Left ventricle myocardium inferior (tissue), 1 donor: ENCODE measurements around the gene AP2S1. TPM values are rescaled to one million over a fixed set of nuclear protein-coding genes. Genes with fewer than 3 reads are reported as not detected.

Experiments used
- DNase-seq: peaks from one replicate; pipeline ENCODE4 v3.0.0-alpha.2; 2020
- H3K27ac ChIP-seq: fragments of 200-600 bp; replicated peaks from 2 replicates; pipeline ENCODE4 v1.8.0; 2021
- H3K27me3 ChIP-seq: fragments of 200-600 bp; 2 replicates; pipeline ENCODE4 v1.8.0; 2021; ENCODE audit warnings: low read depth
- H3K36me3 ChIP-seq: fragments of 200-600 bp; 2 replicates; pipeline ENCODE4 v1.8.0; 2021
- H3K4me1 ChIP-seq: fragments of 200-600 bp; 2 replicates; pipeline ENCODE4 v1.8.0; 2021
- H3K4me3 ChIP-seq: fragments of 200-600 bp; 2 replicates; pipeline ENCODE4 v1.8.0; 2021; ENCODE audit warnings: mild to moderate bottlenecking, moderate library complexity
- H3K9me3 ChIP-seq: fragments of 200-600 bp; replicated peaks from 2 replicates; pipeline ENCODE4 v1.8.0; 2021
- CTCF ChIP-seq: fragments of 200-600 bp; IDR thresholded peaks from 2 replicates; pipeline ENCODE4 v1.8.0; 2021; ENCODE audit warnings: antibody characterized with exemption, mild to moderate bottlenecking, borderline replicate concordance
- intact Hi-C: fragments of 100-400 bp; cut with micrococcal nuclease; formaldehyde crosslinking; loops from one replicate; pipeline ENCODE4 v1.11.0; 2022
- long read RNA-seq: library from polyadenylated mRNA; unstranded; transcript quantifications from one replicate; pipeline ENCODE4 v2.0.0, GENCODE V29; 2021
- total RNA-seq: library from RNA; stranded (reverse); fragmentation: NEBNext Ultra II Directional; extraction: Animal tissue kit (Norgen Biotek cat#: 25700); gene quantifications from one replicate; pipeline ENCODE4 v1.2.1, GENCODE V29; 2021
- donor health status: DM: no; HTN: yes; CAD: no; lungs with severe emphysema.

AP2S1 gene
- total RNA-seq: 87.3 TPM
- long read RNA-seq, transcript AP2S1-201 (5 exons, 935 nt): major isoform, 61 of 71 reads
- long read RNA-seq, partial matches to known transcripts: 0 of 71 reads
- long read RNA-seq, other reads (novel, unspliced or antisense): 3 of 71 reads

GRCh38 chr19:46850228-46851203, at the start of gene AP2S1:
TSS of gene AP2S1 (minus strand) at chr19:46850846. CDS start at chr19:46850766, 80 bp downstream.
- intact Hi-C loops: no loop called here
- H3K27me3 ChIP-seq: no peaks in the 10 kb centered on the region
- no peaks in the 10 kb centered on the region for H3K9me3 ChIP-seq
- peak within 1 kb of the TSS; percentile 92 for H3K27ac ChIP-seq
- peak within 1 kb of the TSS; percentile 96 for H3K4me3 ChIP-seq
- peaks cover 7% of the 10 kb centered on the region for H3K36me3 ChIP-seq
- peak; percentile 19 for TF ChIP-seq CTCF
- DNase-seq: peak; percentile 93
- H3K4me1 ChIP-seq: peaks cover 23% of the 10 kb centered on the region

GRCh38 chr19:46900341-46900740, 49.7 kb upstream of the AP2S1 start:
- intact Hi-C loops: no loop called here
- Histone ChIP-seq H3K9me3 (no peaks in the 10 kb centered on the region), H3K36me3 (no peaks in the 10 kb centered on the region), H3K27me3 (no peaks in the 10 kb centered on the region), H3K4me1 (peaks cover 74% of the 10 kb centered on the region), H3K27ac (no peak overlapping the region), H3K4me3 (no peak overlapping the region)
- DNase-seq: no peak
- TF ChIP-seq CTCF: no peak

- no peak for TF ChIP-seq CTCF
- Histone ChIP-seq H3K27me3 (no peaks in the 10 kb centered on the region), H3K4me1 (peaks cover 67% of the 10 kb centered on the region), H3K36me3 (no peaks in the 10 kb centered on the region), H3K27ac (peak overlapping the region; percentile 3), H3K4me3 (no peak overlapping the region), H3K9me3 (no peaks in the 10 kb centered on the region)
- intact Hi-C loops: no loop called here
- DNase-seq: no peak
These were observed 48.1 kb upstream of the AP2S1 start for GRCh38 chr19:46898731-46899130.

- peaks cover 57% of the 10 kb centered on the region for H3K4me1 ChIP-seq
- H3K27me3 ChIP-seq: no peaks in the 10 kb centered on the region
- H3K27ac ChIP-seq: no peak overlapping the region
- no peaks in the 10 kb centered on the region for H3K36me3 ChIP-seq
- DNase-seq: no peak
- no peak overlapping the region for H3K4me3 ChIP-seq
- intact Hi-C loops: no loop called here
- TF ChIP-seq CTCF: no peak
- H3K9me3 ChIP-seq: no peaks in the 10 kb centered on the region
These were observed 45.6 kb upstream of the AP2S1 start for GRCh38 chr19:46896076-46896794.
